BJ (cell line): ENCODE measurements around the gene RTEL1. TPM values are rescaled to one million over a fixed set of nuclear protein-coding genes. Genes with fewer than 3 reads are reported as not detected.
"Not testable (repeated sequence)": the region's sequence is repeated elsewhere in the genome, so short reads cannot be mapped to it uniquely, and the experiment has no call there.

Experiments used
- CTCF ChIA-PET: fragments of 350-600 bp; formaldehyde crosslinking; extraction: SDS; loops from one replicate; lab custom pipeline; 2021; ENCODE audit warnings: antibody characterized with exemption, inconsistent platforms; lab: Yijun Ruan, JAX
- POLR2A ChIA-PET: fragments of 300-600 bp; sonication (Branson Sonifier 250); formaldehyde crosslinking; extraction: SDS; loops from one replicate; lab custom pipeline; 2021; ENCODE audit warnings: antibody characterized with exemption; lab: Charles Lee
- DNase-seq: peaks from one replicate; pipeline ENCODE4 v3.0.0-alpha.2; 2011; ENCODE audit warnings: low read depth
- H3K27me3 ChIP-seq: 2 replicates; pipeline ENCODE4 v1.6.0; 2011; ENCODE audit warnings: low read length; ENCODE audit not compliant: control insufficient read depth, insufficient read depth
- H3K36me3 ChIP-seq: 2 replicates; pipeline ENCODE4 v1.5.1; 2011; ENCODE audit warnings: low read length; ENCODE audit not compliant: control insufficient read depth, insufficient read depth
- H3K4me3 ChIP-seq: 2 replicates; pipeline ENCODE4 v1.5.1; 2011; ENCODE audit warnings: low read depth, mild to moderate bottlenecking, control low read depth, low read length
- CTCF ChIP-seq: IDR thresholded peaks from 2 replicates; pipeline ENCODE4 v1.5.1; 2011; ENCODE audit warnings: low read depth, mild to moderate bottlenecking, control low read depth, inconsistent platforms, low read length, moderate library complexity; ENCODE audit not compliant: insufficient read depth
- polyA plus RNA-seq: library from polyadenylated mRNA; depleted of rRNA; stranded (reverse); fragments of >200 nt; gene quantifications from 2 replicates; pipeline ENCODE4 v1.2.3, GENCODE V29; 2011

RTEL1 gene
- polyA plus RNA-seq, 1 experiment, result 18.3 TPM

GRCh38 chr20:63648190-63648589, 9.9 kb upstream of the RTEL1 start:
- Histone ChIP-seq H3K4me3 (no peak overlapping the region), H3K27me3 (peaks cover 7% of the 10 kb centered on the region; the same call in 1 of the 2 replicates), H3K36me3 (no peaks in the 10 kb centered on the region)
- TF ChIP-seq CTCF, result no peak
- POLR2A ChIA-PET, result no interaction called here
- CTCF ChIA-PET, result interaction anchor here (1.3 kb wide), 1 partner anchor 10 kb away, joined by 3 read pairs; the partner anchor contains the start of gene RTEL1
- DNase-seq, result no peak

GRCh38 chr20:63648895-63649589, 9.1 kb upstream of the RTEL1 start:
- no peak for TF ChIP-seq CTCF
- POLR2A ChIA-PET, result no interaction called here

GRCh38 chr20:63650486-63650885, 7.6 kb upstream of the RTEL1 start:
- H3K36me3 ChIP-seq, CTCF ChIA-PET, DNase-seq, H3K4me3 ChIP-seq, H3K27me3 ChIP-seq, POLR2A ChIA-PET: not testable (repeated sequence)

More at GRCh38 chr20:63648895-63649589, 9.1 kb upstream of the RTEL1 start:
- CTCF ChIA-PET, result interaction anchor here (1.3 kb wide), 1 partner anchor 9 kb away, joined by 3 read pairs; the partner anchor contains the start of gene RTEL1
- peaks cover 7% of the 10 kb centered on the region; the same call in 1 of the 2 replicates for H3K27me3 ChIP-seq
- H3K36me3 ChIP-seq, result no peaks in the 10 kb centered on the region
- DNase-seq, result no peak
- no peak overlapping the region for H3K4me3 ChIP-seq

GRCh38 chr20:63651942-63652191, 6.2 kb upstream of the RTEL1 start:
- Histone ChIP-seq H3K36me3 (no peaks in the 10 kb centered on the region), H3K27me3 (peaks cover 7% of the 10 kb centered on the region; the same call in 1 of the 2 replicates), H3K4me3 (peak overlapping the region; percentile 55)
- CTCF ChIA-PET, result interaction anchor here (0.8 kb wide), 1 partner anchor 10 kb away, joined by 3 read pairs; no protein-coding TSS in a partner anchor
- no peak for TF ChIP-seq CTCF
- POLR2A ChIA-PET, result no interaction called here
- no peak for DNase-seq

- CTCF ChIA-PET, result interaction anchor here (0.8 kb wide), 1 partner anchor 10 kb away, joined by 3 read pairs; no protein-coding TSS in a partner anchor
- DNase-seq, result no peak
Observed at GRCh38 chr20:63652192-63652980, 5.7 kb upstream of the RTEL1 start.

More at GRCh38 chr20:63652192-63652980, 5.7 kb upstream of the RTEL1 start:
- POLR2A ChIA-PET, result no interaction called here
- Histone ChIP-seq H3K27me3 (peaks cover 7% of the 10 kb centered on the region; the same call in 1 of the 2 replicates), H3K4me3 (peak overlapping the region; percentile 55), H3K36me3 (no peaks in the 10 kb centered on the region)
- TF ChIP-seq CTCF, result no peak
